ENCODE results near the gene DCTN4.

DNA sequence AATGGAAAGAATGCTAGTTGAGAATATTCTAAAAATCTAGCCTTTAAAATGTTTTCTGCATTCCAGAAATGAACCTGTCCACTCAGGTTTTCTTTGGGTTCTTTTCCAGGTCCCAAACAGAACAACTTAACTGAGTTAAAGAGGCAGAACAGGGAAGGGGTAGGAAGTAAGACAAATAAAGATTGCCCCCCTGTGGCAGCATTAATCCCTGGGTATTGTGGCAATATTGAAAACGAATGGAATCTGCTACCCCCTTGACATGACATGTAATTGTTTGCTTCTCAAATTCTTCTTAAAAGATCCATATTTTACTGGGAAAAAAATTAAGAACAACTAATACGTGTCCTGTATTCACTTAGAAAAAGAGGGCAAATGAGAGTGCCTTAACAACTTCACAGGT, 48.7 kb downstream of the DCTN4 start:
- TF ChIP-seq, protein P1, sequence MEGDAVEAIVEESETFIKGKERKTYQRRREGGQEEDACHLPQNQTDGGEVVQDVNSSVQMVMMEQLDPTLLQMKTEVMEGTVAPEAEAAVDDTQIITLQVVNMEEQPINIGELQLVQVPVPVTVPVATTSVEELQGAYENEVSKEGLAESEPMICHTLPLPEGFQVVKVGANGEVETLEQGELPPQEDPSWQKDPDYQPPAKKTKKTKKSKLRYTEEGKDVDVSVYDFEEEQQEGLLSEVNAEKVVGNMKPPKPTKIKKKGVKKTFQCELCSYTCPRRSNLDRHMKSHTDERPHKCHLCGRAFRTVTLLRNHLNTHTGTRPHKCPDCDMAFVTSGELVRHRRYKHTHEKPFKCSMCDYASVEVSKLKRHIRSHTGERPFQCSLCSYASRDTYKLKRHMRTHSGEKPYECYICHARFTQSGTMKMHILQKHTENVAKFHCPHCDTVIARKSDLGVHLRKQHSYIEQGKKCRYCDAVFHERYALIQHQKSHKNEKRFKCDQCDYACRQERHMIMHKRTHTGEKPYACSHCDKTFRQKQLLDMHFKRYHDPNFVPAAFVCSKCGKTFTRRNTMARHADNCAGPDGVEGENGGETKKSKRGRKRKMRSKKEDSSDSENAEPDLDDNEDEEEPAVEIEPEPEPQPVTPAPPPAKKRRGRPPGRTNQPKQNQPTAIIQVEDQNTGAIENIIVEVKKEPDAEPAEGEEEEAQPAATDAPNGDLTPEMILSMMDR (conservative IDR thresholded peaks at IDR 0.05; ENCODE audit: low read depth, low read length), result peak; percentile 59
- TF ChIP-seq EZH2 (IDR thresholded peaks at IDR 0.05; ENCODE audit: low read length, unreplicated experiment), result no peak
- no peak for TF ChIP-seq EZH2phosphoT487 (IDR thresholded peaks at IDR 0.05; ENCODE audit: borderline replicate concordance, low read length)

Data from PC-3 (cell line).